HL-60/S4 treated with phorbol 12-myristate 13-acetate at 8.2 ng/mL for 4 days and 3 days (cell line): Measurements from ENCODE around the gene CPA4.

Experiments
- in situ Hi-C: fragments of 300-500 bp; cut with MboI; formaldehyde crosslinking; loops from 2 replicates; pipeline ENCODE4 v1.15.0; 2022; ENCODE audit warnings: low sequenced_read_pairs

The CPA4 gene

DNA sequence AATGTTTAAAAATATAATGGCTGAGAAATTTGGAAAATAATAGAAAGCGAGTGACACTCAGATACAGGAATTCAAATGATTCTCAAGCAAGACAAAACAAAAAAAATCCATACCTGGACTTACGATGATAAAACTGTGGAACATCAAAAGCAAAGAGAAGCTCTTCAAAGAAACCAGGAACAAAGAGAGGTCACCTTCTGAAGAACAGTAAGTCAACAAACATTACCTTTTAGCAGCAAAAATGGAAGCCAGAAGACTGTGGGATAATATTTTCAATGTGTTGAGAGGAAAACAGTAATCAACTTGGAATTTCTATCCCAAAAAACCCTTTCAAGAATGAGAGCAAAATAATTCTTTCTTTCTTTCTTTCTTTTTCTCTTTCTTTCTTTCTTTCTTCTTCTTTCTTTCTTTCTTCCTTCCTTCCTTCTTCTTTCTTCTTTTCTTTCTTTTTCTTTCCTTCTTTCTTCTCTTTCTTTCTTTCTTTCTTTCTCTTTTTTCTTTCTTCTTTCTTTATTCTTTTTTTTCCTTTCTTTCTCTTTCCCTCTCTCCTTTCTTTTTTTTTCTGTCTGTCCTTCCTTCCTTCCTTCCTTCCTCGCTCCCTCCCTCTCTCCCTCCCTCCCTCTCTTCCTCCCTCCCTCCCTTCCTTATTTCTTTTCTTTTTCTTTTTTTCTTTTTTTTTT is 49.9 kb downstream of the CPA4 start:
- in situ Hi-C loops: no loop called here

GRCh38 chr7:130344271-130344866 is 51.4 kb downstream of the CPA4 start, which contains the start of gene CPA5:
Gene CPA5 (plus strand): TSS chr7:130344816. CDS start chr7:130346486, 1,670 bp downstream.
- in situ Hi-C loops: no loop called here

GRCh38 chr7:130345136-130345535 is 52.2 kb downstream of the CPA4 start:
- in situ Hi-C loops: no loop called here

DNA sequence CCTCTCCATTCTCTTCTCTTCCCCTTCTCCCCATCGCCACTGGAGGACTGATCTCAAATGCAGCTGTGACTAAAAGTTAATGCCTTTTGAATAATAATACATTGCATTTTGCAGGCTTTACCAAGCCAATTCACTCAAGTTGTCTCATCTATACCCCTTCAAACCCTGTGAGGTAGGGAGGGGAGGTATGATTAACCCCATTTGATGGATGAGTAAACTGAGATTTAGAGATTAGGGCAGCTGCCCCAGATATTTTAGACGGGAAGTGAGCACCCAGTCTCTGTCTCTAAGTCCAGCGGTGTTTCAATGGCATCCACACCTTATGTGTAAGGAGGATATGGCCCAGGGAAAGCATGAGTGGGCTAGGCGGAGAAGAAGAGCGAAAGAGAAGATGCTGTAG is 52.8 kb downstream of the CPA4 start:
- in situ Hi-C loops: no loop called here

GRCh38 chr7:130346177-130346905 is 53.4 kb downstream of the CPA4 start:
- in situ Hi-C loops: no loop called here

- in situ Hi-C loops: no loop called here
Observed at GRCh38 chr7:130346941-130347340, 54.0 kb downstream of the CPA4 start.

DNA sequence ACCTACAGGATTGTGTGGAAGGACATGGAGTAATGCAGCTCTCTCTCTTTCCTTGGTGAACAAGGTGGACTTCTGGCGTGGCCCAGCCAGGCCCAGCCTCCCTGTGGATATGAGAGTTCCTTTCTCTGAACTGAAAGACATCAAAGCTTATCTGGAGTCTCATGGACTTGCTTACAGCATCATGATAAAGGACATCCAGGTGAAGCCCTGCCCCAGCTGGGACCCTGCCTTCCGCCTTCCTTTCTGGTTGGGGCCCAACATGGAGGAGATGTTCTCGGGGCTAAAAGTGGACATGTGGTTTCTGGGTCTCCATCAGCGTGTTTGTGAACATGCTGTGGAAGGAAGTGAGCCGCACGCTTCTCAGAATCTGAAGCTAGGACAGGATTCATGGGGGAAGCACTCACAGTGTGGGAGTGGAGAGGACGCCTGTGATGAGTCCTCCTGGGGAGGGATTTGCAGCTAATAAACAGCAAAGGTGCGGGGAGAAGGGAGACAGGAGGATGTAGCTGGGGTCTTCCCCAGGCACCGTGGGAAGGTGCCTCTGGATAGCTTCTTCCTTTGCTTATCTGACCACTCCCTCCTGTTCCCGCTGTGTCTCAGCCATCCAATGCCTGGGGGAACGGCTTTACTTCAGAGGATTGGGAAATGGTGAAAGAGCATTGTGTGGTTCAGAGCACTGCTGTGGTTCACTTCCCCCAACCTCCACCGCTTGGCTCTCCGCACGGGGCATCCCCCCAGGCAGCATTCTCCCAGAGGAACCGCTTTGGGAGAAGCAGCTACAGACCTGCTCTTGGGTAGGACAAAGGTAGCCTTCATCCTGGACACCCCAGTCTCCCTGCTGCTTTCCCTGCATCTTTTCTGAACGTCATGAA is 57.2 kb downstream of the CPA4 start:
- in situ Hi-C loops: no loop called here

- in situ Hi-C loops: no loop called here
Observed at GRCh38 chr7:130350945-130351790, 58.2 kb downstream of the CPA4 start.

- in situ Hi-C loops: no loop called here
Observed at GRCh38 chr7:130351791-130352090, 58.8 kb downstream of the CPA4 start.

GRCh38 chr7:130352194-130353074 is 59.5 kb downstream of the CPA4 start:
- in situ Hi-C loops: no loop called here

GRCh38 chr7:130353196-130353595 is 60.2 kb downstream of the CPA4 start:
- in situ Hi-C loops: no loop called here

GRCh38 chr7:130356121-130356875 is 63.3 kb downstream of the CPA4 start:
- in situ Hi-C loops: no loop called here

DNA sequence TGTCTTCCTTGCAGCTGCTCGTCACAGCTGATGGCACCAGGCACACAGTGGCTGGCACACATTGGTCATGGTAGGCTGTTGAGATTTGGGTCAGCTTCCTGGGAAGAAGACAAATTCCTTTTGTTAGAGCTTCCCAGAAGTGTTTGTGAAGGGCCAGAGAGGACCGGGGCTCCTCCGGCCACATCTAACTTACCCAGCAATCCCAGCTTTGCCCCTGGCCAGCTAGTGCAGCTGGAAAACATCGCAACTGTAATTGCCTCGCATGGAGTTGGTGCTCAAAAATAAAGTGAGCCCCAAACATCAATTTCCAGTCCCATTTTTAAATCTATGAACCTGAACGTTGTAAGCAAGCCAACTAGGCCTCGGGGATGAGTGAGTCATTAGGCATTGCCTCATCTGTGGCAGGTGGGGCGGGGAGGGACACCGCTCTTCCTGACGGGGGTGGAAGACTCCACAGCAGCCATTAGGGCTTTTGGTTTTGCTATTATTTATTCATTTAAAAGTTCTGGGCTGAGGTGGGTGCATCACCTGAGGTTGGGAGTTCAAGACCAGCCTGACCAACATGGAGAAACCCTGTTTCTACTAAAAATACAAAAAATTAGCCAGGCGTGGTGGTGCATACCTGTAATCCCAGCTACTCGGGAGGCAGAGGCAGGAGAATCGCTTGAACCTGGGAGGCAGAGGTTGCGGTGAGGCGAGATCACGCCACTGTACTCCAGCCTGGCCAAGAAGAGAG is 64.1 kb downstream of the CPA4 start:
- in situ Hi-C loops: no loop called here

DNA sequence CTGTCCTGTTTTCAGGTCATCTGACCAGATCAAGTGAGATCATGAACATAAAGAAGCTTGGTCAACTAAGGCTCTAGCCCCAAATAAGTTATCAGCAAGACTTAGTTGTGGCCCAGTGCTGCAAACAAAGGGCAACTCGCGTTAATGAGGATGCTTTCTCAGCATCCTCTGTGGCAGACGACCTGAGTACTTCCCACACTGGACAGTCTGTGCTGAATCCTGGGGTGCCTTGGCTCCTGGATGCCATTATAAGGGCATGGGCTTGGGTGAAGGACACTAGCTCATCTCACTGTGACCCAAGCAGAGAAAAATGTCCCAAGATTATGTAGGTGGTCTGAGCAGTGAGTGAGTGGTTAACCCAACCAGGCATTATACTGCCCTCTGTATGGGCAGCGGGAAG is 65.5 kb downstream of the CPA4 start:
- in situ Hi-C loops: no loop called here

DNA sequence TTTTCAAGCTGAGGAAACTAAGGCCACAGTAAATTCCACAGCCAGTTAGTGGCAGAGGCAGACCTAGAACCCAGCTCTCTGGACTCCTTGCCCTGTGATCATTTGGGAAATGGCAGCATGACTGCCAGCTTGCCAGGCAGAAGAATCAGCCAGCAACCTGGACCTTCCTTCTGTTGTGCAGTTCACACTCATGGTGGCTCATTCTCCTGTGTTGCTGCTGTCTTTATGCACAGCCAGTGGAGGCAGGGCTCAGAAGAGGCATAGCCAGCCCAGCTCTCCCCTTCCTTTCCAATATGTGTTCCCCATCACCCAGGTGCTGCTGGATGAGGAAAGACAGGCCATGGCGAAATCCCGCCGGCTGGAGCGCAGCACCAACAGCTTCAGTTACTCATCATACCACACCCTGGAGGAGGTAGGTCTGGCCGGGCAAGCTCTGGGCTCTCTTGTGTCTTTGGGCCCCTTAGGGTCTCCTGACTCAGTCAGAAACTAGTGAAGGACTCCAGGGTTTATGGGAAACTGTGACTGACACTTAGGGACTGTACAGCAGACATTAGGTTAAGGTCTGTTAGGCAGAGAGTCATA is 66.4 kb downstream of the CPA4 start:
- in situ Hi-C loops: no loop called here

GRCh38 chr7:130360518-130360917 is 67.6 kb downstream of the CPA4 start:
- in situ Hi-C loops: no loop called here

DNA sequence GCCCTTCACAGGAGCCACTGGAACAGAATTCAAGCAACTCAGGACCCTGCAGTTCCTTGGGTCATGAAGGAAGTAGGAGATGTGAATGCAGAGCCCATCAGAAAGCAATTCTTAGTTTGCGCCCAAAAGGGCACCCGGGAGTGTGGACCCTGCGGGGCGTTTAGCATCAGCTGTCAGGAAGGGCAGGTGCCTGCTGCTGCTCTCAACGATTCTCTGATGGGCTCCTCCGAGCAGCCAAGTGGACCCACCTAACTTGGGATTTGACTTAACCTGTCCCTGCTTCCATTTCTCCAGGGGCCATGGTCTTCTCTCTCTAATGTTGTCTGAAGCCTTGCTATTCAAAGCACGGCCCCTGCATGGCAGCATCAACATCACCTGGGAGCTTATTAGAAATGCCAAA is 68.7 kb downstream of the CPA4 start:
- in situ Hi-C loops: no loop called here
